Measurements from ENCODE around the gene PMEPA1.

PMEPA1 gene

DNA sequence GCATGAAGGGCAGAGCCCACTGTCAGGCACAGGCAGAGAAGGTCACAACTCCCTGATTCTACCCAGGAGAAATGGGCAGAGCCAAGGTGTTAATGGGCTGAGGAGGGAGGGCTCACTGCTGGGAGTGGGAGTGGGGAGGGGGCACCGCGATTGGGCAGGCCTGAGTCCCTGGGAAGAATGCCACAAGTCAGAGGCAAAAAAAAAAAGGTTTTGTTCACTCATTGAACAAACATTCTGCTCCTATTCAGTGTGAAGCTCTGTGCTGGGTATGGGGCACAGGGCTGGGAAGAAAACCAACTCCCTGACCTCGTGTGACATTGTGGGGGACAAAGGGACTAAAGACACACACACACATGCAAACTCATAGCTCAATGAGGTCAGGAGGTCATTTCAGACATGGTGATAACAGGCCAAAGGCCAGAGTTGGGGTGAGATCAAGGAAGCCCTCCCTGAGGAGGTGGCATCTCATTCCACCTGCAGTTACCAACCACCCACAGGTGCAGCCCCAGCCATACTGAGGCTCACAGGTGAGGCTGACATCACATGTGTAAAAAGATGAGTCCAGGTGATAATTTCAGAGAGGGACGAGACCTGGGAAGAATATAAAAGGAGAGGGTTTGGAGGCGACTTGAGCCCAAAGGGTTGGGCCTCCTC, 3.2 kb upstream of the PMEPA1 start:
- TF ChIP-seq, protein P1, sequence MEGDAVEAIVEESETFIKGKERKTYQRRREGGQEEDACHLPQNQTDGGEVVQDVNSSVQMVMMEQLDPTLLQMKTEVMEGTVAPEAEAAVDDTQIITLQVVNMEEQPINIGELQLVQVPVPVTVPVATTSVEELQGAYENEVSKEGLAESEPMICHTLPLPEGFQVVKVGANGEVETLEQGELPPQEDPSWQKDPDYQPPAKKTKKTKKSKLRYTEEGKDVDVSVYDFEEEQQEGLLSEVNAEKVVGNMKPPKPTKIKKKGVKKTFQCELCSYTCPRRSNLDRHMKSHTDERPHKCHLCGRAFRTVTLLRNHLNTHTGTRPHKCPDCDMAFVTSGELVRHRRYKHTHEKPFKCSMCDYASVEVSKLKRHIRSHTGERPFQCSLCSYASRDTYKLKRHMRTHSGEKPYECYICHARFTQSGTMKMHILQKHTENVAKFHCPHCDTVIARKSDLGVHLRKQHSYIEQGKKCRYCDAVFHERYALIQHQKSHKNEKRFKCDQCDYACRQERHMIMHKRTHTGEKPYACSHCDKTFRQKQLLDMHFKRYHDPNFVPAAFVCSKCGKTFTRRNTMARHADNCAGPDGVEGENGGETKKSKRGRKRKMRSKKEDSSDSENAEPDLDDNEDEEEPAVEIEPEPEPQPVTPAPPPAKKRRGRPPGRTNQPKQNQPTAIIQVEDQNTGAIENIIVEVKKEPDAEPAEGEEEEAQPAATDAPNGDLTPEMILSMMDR (IDR thresholded peaks at IDR 0.05), result no peak

DNA sequence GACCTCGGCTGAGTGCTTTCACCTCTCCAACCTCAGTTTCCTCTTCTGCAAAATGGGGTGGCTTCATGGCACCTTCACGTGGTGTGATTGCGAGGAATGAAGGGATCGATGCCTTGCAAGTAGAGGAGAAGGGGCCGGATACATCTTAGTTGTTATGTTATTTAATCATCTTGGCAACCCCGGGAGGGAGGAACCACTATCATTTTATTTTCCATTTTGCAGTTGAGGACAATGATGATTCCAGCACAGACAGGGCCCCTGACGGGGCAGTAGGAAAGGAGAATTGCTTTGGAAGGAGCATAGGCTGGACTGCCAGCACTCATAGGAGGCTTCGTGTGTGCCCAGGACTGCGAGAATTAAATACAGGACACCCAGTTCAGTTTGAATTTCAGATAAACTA, 2.5 kb upstream of the PMEPA1 start:
- TF ChIP-seq, protein P1 (IDR thresholded peaks at IDR 0.05), result no peak
- H3K4me3 ChIP-seq, result peak overlapping the region; percentile 16
- H3K27ac ChIP-seq, result peak overlapping the region; percentile 96
- DNase-seq (ENCODE audit: low spot score), result no peak

More for the DNA sequence above, 3.2 kb upstream of the PMEPA1 start:
- Histone ChIP-seq H3K4me3 (peak overlapping the region; percentile 16), H3K27ac (peak overlapping the region; percentile 96)
- no peak for DNase-seq (ENCODE audit: low spot score)

DNA sequence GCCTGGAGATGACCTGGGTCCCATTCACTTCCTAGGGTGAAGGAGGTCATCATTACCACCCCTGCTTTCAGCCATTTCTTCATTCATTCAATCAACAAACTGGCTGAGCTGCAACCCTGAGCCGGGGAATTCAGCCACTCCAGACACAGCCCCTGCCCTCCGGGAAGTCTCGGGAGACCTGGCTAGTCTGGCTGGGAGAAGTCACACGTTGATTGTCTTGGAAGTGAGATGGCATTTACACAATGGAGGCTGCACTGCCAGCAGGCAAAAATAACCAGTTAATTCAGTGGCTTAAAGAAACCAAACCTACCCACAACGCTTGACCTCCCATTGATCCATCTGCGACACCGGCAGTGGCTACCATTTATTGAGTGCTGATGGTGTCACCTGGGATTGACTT, 2.0 kb upstream of the PMEPA1 start:
- TF ChIP-seq, protein P1 (IDR thresholded peaks at IDR 0.05), result no peak
- no peak for DNase-seq (ENCODE audit: low spot score)
- Histone ChIP-seq H3K4me3 (peak overlapping the region; percentile 91), H3K27ac (peak overlapping the region; percentile 96)

DNA sequence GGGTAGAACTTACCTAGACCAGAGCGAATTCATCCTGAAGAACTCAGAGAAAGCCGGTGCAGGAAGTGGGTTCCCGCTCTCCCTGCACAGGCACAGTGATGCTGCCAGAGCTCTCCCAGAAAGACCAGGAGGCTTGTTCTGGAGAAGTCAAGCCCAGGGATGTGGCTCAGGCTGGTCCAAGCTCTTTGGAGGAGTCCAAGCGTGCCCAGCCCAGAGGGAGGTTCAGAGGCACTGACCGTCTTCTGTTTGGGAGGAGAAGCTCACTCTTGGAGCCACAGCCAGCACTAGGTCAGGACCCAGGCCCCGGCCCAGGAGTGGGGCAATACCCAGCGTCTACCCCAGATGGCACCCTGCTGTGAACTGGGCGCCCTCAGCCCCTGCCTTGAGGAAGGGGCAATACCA, 1.5 kb upstream of the PMEPA1 start:
- Histone ChIP-seq H3K4me3 (peak overlapping the region; percentile 91), H3K27ac (peak overlapping the region; percentile 96)
- TF ChIP-seq, protein P1 (IDR thresholded peaks at IDR 0.05), result no peak
- no peak for DNase-seq (ENCODE audit: low spot score)

DNA sequence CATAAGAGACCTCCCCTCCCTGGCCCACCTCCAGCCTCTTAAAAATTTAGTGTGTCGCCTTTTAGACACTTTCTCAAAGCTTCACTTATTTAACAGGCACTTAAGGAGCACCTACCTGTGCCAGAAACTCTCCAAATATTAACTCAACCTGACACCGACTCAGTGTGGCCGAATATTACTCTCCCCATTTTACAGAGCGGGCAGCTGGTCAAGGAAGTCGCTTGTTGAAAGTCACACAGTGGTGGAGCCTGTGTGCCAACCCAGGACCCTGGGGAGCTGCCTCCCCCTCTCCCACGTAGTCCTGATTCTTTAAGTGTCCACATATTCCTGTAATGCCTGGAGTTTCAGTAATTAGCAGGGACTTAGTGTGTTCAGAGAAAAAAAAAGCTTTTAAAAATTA, 1.0 kb upstream of the PMEPA1 start:
- DNase-seq (ENCODE audit: low spot score), result no peak
- H3K27ac ChIP-seq, result peak overlapping the region; percentile 96
- TF ChIP-seq, protein P1 (IDR thresholded peaks at IDR 0.05), result no peak
- H3K4me3 ChIP-seq, result peak overlapping the region; percentile 91

DNA sequence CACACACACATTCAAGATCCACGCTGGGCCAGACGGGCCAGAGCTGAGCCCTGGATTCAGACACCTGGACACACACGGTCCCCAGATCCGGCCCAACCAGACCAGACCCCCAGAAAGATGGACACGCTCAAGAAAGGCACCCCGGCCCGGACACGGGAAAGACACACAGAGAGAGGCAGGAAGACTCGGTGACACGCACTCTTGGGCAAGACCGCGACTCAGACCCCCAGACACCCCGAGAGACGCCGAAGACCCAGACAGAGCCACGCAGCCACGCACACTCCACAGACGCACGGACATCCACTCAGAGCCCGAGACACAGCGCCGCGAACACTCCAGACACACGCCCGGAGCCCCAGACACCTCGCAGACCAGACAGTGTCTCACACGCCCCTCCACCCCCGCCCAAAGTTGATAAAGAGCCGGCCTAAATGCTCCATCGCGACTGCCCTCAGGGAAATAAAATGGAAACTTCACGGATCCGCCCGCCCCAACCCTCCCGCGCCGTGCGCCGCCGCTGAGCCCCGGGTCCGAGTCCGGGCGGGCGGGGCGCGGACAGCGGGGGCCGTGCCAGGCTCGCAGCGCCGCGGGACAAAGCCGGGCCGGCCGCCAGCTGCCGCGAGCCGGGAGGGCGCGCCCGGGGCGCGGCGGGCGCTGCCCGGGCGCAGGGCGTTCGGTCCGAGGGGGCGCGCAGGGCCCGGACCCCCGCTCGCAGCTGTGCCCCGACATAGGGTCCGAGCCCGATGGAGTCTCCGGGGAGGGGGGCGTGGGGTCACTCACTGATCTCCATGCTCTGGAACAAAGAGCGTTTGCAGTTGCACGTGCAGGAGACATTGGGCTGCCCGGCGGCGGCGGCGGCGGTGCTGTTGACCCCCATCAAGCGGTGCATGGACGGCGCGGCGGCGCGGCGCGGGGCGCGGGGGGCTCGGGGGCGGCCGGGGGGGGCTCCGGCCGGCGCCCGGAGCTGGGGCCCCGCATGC, 831 bp downstream of the PMEPA1 start:
- Histone ChIP-seq H3K27ac (peak overlapping the region; percentile 77 to 96), H3K4me3 (peak overlapping the region; percentile 91)
- TF ChIP-seq, protein P1 (IDR thresholded peaks at IDR 0.05), result no peak
- no peak for DNase-seq (ENCODE audit: low spot score)

All from coronary artery (tissue), 2 donors.